Stimulated activated CD8-positive, alpha-beta memory T cell treated with anti-CD3 and anti-CD28 coated beads, Interleukin-12 subunit alpha, Interleukin-12 subunit beta, amount 100 ng/mL, for 1 hour (primary cell): ENCODE data around the gene PRKCH.
"Not testable (repeated sequence)": the region's sequence is repeated elsewhere in the genome, so short reads cannot be mapped to it uniquely, and the experiment has no call there.

Experiments used
- DNase-seq: peaks from one replicate; pipeline ENCODE4 v3.0.0-alpha.2; 2020; ENCODE audit warnings: low read depth

The PRKCH gene

DNA sequence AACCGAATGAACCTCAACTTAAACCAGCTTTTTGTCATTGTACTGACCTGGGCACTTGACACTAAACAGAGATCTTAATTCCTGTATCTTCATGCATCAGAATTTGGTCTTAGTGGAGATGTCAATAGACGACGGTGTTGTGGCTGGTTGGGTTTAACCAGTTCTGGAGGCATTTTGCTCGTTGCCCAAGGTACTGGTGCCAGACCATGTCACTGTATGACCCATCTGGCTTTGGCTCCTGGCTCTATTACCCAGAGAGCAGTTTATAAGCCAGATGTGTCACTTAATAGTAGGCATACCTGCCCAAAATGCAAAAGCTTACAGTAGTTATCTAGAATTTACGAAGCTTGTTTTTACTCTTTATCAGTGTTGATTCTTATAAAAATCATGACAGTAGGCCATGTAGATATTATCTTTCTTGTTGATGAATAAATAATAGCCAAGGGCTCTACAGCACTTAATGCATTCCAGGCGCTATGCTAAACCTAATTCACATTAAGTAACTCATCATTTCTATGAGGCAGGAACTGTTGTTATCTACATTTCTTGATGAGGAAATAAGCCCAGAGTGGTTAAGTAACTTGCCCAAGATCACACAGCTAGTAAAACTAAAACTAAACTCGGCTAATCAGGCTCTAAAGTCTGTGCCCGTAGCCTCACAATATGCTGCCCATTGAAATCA lies 194.2 kb downstream of the PRKCH start:
- no peak for DNase-seq

DNA sequence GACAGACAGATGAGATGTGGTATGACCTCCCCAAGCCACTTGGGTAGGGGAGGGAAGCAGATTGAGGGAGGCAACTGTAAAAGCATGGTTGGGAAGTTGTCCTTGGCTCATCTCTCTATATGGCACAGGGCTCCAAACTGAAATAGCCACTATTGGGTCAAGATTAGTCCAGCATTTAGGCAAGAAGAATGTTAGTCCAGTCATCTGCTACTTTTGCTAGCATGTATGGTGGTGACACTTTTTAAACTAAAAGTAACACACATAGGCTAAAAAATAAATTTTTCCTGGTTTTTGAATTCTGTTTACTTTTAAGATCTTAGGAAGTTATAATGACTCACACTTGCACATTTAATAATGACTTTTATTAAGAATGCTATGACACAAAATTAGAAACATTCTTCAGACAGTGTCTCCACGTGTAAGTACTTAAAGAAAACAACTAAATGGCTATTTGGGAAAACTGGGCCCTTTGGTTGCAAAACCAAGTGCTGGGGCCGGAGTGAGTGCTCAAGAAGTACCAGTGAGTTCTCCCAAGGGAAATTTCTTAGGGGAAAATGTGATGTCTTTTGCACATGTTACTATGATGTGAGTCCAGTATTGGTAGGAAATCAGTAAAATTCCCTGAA lies 194.9 kb downstream of the PRKCH start:
- no peak for DNase-seq

DNA sequence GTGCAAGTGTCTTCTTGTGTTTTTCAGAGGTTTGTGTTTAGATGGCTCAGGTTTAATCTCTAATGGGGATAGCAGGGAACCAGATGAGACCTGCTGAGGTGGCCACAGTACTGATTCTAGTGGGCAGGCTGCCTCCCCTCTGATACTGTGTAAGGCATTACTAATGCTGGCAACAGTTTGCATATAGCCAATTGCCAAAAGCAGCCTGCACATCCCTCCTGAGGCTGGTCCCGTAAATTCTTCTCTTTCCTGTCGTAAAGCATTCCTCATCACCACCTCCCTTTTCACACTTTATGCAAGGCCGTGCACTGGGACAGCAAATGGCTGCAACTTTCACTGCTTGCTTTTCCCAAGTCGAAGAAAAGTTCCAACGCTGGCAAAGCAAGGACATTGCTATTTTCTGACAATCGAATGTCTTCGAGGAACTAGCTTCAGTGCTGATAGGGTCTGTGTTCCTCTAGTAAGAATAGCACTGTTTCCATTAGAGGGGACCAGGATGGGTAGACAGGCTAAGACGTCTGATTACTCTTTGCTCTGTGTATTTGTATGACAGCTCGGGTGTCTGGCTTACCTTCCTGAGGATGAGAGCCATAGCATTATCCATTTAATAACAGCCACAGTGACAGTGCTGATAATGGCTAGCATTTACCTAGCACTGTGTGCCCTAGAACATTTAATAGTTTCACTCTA lies 195.7 kb downstream of the PRKCH start:
- DNase-seq, result no peak

DNA sequence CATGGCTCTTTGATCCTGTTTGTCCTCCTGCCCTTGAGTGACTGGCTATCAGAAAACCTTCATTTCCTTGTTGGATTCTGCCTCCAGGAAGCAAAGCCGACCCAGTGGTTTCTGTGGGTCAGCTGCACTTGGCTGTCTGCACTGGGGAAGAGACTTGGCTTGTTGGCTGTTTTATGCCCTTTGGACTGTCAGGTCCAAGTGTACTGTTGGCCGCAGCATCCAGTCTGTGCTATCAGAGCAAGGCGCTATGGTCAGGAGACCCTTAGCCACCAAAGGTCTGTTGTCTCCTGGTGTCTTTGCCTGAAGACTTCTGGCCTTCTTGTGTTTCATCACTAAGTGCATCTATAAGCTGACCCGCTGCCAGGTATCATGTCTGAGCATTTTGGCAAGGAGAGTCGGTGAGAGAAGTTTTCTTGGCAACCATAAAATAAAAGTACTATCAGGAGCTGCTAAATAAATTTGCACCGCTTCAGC lies 196.6 kb downstream of the PRKCH start:
- DNase-seq, result no peak

DNA sequence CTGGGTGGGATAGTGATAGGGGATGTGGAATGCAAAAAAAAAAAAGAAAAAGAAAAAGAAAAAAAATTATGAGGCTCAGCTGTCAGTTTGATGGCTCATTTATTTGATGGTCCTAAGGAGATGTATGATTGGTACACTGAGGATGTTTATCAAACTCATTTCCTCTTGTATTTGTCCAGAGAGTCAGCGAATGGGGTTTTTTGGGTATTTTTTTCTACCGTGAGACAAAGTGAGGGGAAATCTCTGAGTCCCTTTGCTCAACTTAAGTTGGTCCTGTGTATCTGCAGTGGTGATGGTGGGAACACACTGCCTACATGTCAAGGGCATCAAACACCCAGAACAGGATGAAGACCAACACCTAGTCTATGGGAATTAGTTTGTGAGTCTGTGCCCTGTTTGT lies 197.0 kb downstream of the PRKCH start:
- DNase-seq, result no peak

DNA sequence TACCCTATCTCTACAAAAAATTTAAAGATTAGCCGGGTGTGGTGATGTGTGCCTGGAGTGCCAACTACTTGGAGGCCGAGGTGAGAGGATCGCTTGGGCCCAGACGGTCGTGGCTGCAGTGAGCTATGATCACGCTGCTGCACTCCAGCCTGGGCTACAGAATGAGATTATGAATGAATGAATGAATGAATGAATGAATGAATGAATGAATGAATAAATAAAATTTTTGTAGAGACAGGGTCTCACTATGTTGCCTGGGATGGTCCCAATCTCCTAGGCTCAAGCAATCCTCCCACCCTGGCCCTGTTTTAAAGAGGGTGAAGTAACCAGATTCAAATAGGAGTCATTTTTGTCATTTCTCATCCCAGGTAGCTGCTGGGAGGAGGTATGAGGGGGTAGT lies 197.7 kb downstream of the PRKCH start:
- DNase-seq, result no peak

DNA sequence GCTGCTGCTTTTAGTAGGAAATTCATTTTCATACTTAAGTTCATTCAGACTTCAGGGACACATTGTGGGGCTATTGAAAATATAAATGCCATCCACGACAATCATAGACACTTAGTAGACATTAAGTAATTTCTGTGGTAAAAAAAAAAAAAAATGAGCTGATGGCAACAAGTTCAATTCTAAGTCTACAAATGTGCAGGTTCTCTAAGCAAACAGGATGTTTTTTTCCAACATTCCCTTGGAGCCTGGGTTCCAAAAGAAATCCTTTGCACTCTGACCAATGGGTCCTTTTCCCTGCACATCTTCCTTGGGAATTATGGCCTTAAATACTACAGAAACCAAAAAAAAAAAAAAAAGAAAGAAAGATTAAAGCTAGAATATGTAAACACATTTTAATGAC lies 198.4 kb downstream of the PRKCH start:
- DNase-seq, result no peak

DNA sequence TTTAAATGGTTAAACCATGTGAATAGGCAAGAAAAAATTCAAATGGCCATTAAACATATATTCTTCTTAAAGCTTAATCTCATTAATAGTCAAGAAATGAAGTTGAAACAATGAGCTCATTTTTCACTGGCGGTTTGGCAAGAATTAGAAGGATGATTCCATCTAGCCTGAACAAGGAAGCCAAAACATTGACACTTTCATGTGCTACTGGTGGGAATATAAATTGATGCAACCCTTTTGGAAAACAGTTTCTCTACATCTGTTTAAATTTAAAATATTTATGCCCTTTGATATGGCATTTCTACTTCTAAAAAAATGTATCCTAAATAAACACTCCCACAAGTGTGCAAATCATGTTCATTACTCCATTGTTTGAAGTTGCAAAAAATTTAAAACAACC lies 199.2 kb downstream of the PRKCH start:
- DNase-seq, result no peak

DNA sequence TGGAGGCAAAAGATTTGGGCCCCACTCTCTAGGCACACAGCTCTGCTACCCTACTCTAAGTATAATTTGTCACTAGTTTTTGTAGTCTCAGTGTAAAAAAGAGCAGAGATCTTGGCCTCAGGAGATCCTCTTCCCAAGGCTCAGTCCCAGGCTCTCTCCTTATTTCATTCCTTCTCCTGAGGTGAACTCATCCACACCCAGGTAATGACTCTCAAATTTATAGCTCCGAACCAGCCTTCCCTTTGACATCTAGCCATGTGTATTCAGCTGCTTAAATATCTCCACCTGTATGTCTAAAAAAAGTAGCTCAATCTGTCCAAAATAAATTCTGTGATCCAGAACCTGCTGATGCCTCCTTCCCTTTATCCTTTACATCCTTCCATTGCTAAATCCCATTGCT lies 200.4 kb downstream of the PRKCH start:
- DNase-seq, result no peak

DNA sequence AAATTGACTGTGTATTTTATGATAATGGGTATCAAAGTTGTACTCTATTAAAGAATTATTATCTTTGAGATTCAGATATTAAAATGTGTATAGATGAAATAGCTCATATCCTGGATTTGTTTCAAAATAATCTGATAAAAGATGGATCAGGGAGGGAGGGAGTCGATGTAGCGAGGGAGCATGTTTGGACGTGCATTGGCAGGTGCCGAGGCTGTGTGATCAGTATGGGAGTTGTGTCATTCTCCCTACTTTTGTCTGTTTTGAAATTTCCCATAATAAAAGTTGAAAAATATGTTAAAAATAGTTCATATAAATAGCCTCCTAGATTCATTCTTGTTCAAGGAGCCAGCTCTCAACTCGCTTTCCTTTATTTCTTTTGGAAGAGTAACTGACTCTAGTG lies 202.4 kb downstream of the PRKCH start:
- DNase-seq, result no peak

DNA sequence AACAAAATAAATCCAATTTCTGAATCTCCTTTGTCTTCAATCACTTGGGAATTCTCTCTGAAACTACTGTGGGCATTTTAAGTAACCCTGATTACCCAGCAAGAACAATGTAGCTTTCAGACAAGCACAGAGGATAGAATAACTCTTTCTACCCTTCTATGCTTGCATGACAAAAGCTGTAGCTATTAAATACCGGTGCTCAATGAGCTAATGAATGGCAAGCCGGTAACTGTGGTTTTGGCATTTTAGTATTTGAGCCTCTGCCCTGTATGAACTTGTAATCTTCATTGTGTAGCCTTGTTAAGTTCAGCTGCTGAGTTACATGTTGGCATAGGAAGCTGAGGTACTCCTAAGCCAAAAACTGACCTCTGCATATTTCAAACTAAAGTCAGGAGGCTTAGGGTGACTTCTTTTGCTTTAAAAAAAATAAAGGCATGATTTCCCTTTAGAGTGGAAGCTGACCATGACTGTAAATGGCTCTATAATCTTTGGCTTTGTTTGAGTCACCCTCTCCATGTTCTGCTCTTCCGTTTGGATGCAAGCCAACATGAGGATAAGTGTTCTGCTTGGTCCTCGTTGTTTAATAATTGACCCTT lies 202.9 kb downstream of the PRKCH start:
- no peak for DNase-seq

DNA sequence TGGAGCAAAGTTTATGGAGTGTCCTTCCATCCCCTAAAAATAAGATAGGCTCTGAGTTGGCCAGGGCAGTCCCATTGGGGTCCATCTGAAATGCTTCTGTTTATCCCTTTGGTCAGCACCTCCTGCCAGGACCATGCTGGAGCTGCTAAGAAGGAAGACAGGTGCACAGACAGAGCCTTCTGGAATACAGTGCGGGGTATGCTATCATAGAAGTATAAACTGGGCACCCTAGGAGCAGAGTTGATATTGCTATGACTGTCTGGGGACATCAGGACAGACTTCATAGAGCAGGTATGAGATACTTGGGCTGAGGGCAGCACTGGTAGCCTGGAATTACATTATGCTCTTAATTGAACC lies 203.5 kb downstream of the PRKCH start:
- DNase-seq, result no peak

DNA sequence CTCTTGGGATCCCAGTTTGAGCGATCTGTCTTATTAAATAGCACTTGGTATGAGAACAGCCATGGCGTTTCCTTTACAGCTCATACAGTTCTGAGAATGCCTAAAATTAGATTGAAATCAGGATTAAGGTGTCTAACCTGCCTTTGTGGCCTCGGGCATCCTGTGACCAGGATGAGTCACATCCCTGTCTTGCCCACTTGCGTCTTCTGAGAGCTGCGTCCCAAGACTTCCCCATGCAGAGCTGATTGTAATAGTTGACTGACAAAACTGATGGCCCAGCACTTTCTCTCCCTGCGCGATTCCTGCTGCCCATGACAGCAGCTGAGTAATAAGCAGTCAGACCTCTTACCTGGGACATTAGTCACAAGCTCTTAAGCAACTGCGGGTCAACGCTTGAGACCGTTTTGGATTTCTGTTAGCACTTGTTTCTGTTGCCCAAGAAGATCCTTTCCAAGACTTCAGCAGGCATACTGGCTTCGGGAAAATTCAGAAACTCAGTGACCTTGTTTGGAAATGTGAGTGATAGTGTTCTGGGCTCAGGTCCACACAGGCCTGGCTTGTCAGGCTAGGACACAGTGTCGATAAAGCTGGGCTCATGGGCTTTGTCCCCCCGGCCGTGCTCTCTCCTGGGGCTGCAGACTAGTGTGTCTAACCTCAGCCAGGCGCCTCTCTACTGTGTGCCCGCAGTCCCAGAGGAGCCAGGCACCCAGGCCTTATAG lies 204.1 kb downstream of the PRKCH start:
- peak; percentile 36 for DNase-seq

DNA sequence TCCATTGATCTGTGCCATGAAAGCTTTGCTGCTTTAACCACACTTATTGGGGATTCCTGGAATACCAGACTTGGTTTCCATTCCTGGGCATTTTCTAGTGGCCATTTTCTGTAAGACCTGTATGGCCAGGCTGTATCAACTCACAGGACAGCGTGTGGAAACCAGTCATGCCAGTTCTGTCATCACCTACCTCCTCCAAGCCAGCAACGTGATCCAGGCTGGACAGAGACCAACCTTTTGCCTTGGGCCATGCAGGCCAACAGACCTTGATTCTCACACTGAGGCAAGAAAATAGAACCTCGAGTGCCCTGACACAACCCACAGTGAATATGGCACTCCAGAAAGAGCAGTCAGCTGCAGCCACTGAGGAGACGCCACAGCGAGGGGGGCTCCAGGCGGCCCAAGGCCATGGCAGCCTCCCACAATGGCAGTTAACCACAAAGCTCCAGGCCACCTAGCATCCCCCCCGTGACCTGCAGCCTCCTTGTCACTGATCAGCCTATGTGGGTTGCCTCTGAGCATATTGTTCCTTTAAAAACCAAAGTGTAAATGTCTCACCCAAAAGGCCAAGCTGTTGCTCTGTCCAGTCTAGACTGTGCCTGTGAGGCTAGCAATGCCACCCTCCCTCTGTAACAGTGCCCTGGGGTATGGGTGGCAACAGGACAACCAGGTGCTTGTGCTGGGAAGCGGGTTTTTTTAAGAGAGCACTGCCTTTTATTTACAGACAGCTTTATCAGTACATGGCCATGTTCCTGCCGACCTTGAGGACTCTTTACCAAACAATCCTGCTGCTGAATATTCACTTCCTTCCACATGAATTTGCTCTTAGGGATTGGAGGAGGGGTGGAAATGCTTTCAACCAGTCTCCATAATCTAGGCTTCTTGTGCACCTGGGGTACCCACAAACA lies 205.3 kb downstream of the PRKCH start:
- no peak for DNase-seq

DNA sequence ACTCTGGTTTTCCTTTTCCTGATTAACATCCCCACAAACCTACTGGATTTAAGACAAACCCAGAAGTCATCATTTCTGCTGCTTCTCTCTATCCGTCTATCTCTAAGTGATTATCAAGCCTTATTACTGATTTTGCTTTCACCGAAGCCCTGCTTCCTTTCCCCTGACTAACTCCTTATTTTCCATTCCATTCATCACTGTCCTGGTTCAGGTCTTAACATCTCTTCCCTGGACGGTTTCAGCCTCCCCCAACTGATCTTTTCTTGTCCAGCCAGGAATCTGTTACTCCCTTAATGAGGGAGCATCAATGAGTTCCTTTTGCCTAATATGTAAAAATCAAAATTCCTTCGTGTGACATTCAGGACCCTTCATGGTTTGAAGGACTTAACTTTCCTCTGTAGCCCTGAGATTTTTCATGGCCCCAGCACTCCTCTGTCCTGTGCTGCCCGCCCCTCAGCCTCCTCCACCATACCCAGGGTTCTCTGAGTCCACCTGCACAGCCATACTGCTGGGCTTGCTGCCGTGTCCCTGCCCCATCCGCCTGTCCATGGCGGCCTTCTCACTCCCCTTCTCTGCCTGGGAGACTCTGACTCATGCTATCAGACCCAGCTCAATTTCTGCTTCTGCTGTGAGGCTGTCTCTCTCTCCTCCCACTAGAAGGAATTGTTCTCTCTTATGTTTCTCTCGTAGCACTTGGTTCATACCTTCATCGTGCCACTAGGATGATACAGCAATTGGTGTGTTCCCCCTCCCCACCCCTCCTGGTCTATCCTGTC lies 206.1 kb downstream of the PRKCH start:
- DNase-seq, result no peak

DNA sequence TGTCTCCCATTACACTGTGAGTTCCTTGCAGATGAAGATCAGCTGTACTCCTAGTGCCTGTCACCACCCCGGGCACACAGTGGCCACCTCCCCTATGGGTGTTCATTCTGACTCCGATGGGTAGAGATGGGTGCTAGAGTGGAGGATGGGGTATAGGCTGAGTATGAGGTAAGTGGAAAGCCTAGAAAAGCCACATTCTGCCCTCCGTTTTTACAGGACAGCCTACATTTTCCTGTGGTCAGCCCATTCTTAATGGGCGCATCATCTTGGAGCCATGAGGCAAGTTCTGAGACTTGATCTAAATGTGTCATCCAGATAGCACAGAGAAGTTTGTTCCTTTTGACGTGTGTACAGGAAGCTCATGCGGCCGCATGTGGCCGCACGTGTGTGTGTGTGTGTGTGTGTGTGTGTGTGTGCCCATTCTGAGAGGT lies 207.2 kb downstream of the PRKCH start:
- no peak for DNase-seq

DNA sequence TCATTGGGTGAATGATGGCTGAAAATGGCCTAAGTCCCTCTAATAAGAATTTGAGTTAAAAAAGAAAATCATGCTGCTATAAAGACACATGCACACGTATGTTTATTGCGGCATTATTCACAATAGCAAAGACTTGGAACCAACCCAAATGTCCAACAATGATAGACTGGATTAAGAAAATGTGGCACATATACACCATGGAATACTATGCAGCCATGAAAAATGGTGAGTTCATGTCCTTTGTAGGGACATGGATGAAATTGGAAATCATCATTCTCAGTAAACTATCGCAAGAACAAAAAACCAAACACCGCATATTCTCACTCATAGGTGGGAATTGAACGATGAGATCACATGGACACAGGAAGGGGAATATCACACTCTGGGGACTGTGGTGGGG lies 208.0 kb downstream of the PRKCH start:
- DNase-seq, result not testable (repeated sequence)

DNA sequence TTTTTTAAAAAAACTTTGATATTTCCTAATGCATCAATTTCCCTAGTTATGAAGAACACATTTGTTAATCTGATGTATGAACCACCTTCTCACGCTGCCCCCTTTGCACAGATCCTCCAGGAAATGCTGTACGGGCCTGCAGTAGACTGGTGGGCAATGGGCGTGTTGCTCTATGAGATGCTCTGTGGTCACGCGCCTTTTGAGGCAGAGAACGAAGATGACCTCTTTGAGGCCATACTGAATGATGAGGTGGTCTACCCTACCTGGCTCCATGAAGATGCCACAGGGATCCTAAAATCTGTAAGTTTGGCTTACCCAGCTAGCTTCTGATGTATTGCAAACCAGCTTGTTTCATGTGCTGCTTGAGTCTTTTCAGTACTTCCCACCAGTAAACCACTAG lies 208.9 kb downstream of the PRKCH start:
- no peak for DNase-seq

DNA sequence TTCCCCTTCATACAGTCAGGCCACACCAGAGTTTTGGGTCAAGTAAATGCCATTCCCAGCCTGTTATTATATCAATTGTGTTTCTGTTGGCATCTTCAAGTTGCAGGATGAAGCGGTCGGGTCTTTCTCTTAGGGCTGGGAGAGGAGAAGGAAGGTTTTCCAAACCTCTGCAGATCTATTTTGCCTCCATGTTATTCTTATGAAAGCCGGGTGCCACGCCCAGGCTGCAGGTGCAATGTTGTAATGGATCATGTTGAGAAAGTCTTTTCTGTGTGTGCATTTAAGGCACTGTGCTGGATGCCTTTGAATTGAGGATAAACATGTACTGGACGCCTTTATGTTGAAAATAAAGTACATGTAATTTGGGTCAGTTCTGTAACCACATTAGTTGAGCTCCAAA lies 209.5 kb downstream of the PRKCH start:
- DNase-seq, result no peak

DNA sequence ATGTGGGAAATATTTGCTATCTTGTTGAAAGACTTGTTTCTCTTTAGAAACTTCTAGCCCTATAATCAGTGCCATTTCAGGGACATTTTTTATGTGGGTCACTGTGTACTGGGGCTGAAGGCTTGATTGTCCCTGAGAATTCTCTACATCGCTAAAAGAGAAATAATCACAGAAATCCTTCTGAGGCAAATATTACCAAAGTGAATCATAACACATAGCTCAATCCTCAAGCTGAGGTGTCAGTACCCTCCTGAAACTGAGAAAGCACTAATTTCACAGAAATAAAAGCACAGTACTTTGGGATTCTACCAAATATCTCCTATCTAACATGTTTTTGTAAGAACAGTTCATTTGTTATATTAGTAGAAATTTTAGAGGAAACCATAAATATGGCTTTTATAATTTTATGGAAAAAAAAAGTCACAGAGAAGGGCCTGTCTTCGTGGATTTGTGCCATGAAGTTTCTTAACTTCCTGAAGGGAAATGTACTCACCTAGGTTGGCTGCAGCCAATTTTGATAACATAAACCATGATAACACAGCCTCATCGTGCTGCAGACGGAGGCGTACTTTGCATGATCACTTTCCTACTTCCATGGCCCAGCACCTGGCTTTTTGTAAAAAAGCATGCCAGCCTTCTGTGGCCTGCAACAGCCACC lies 210.2 kb downstream of the PRKCH start:
- no peak for DNase-seq
